Kidney (tissue), 14 donors: ENCODE data around the gene MYH15. TPM values are rescaled to one million over a fixed set of nuclear protein-coding genes. Genes with fewer than 3 reads are reported as not detected.
A peak's percentile ranks its signal among the peaks of the same experiment; 100 is the strongest.

Experiments used
- DNase-seq, 5 donors: peaks; one replicate each; pipeline ENCODE4 v3.0.0-alpha.2; 2013 to 2020
- FAIRE-seq: peaks from 2 replicates; lab custom pipeline; 2012; peaks lifted over from hg19 to GRCh38; lab: Jason Lieb, UNC
- H3K27ac ChIP-seq, 2 donors: one replicate each; pipeline ENCODE4 v1.7.0; 2013; ENCODE audit warnings: low read depth in 2 of 2, low read length in 2 of 2, inconsistent platforms in 1 of 2
- H3K27me3 ChIP-seq: one replicate; pipeline ENCODE4 v1.7.1; 2013; ENCODE audit warnings: low read length, inconsistent platforms; ENCODE audit not compliant: control insufficient read depth, insufficient read depth
- H3K36me3 ChIP-seq, 3 donors: one replicate each; pipeline versions ENCODE4 v1.7.0 to v1.7.1; 2013; ENCODE audit warnings: low read length in 3 of 3, control low read depth in 1 of 3, inconsistent platforms in 1 of 3; ENCODE audit not compliant: insufficient read depth in 3 of 3, control insufficient read depth in 2 of 3
- H3K4me1 ChIP-seq, 3 donors: one replicate each; pipeline versions ENCODE4 v1.7.0 to v1.7.1; 2013; ENCODE audit warnings: low read length in 3 of 3, inconsistent platforms in 1 of 3, low read depth in 1 of 3; ENCODE audit not compliant: control insufficient read depth in 2 of 3, insufficient read depth in 2 of 3
- H3K4me3 ChIP-seq, 3 donors: one replicate each; pipeline versions ENCODE4 v1.7.0 to v1.8.1; 2013; ENCODE audit warnings: low read length in 3 of 3, control low read depth in 1 of 3, inconsistent platforms in 1 of 3
- H3K9ac ChIP-seq, 3 donors: one replicate each; pipeline versions ENCODE4 v1.7.0 to v1.7.1; 2013; ENCODE audit warnings: low read length in 3 of 3, control low read depth in 1 of 3, inconsistent platforms in 1 of 3
- H3K9me3 ChIP-seq, 3 donors: one replicate each; pipeline versions ENCODE4 v1.7.0 to v1.7.1; 2013; ENCODE audit warnings: low read length in 3 of 3, control low read depth in 1 of 3, inconsistent platforms in 1 of 3; ENCODE audit not compliant: control insufficient read depth in 2 of 3, insufficient read depth in 1 of 3
- intact Hi-C: fragments of 100-400 bp; cut with DNase I; formaldehyde crosslinking; loops from one replicate; pipeline ENCODE4 v1.11.1; 2022
- polyA plus RNA-seq: library from polyadenylated mRNA; stranded (reverse); fragments of 350-450 nt; fragmentation: Illumina TruSeq; extraction: RNeasy Lipid Tissue Mini Kit (QIAGEN cat#74804); gene quantifications from one replicate; pipeline ENCODE4 v1.2.3, GENCODE V29; 2014; ENCODE audit warnings: low read depth, low replicate concordance; ENCODE audit not compliant: insufficient read depth
- total RNA-seq: library from RNA; stranded (reverse); fragmentation: NEBNext Ultra II Directional; extraction: Animal tissue kit (Norgen Biotek cat#: 25700); gene quantifications from one replicate; pipeline ENCODE4 v1.2.1, GENCODE V29; 2021
- TF ChIP-seq, protein P1 (sequence below): IDR thresholded peaks from 3 replicates; pipeline ENCODE4 v1.5.1; 2012; ENCODE audit warnings: mild to moderate bottlenecking, moderate library complexity, borderline replicate concordance; ENCODE audit not compliant: insufficient read depth; ENCODE audit errors: extremely low read depth
- donor health status: control.
- donor health status: control.
- donor health status: control.
- donor health status: control.
- donor health status: control.
- donor health status: DM: yes; HTN: yes; CAD: no.
- donor health status: Normal renal cell carcinoma (clear cell type).

Gene MYH15
- total and polyA plus RNA-seq, 2 donors from 2014 or later = 0.44 TPM; not detected in 1

DNA sequence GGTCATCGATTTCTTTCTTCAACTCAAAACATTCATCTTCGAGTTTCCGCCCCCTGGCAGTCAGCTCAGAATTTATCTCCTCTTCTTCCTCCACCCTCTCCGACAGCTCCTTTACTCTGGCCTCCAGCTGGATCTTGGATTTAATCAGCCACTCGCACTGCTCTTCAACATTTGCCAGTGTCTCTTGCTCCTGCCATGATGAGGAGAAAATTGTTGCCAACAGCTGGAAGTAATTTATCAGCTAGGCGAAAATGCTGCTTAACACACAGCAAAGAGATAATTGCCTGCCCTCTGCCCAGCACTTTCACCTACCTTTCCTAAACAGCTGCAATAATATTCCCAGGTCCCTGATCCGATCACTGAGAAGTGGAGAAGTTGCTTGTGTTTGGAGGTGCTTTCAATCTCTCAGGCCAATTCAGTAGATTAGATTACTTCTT lies 69.3 kb downstream of the MYH15 start:
- Histone ChIP-seq H3K4me1 (no peaks in the 10 kb centered on the region), H3K27me3 (no peaks in the 10 kb centered on the region), H3K27ac (no peak overlapping the region), H3K4me3 (no peak overlapping the region), H3K9ac (no peak overlapping the region), H3K36me3 (no peaks in the 10 kb centered on the region), H3K9me3 (no peaks in the 10 kb centered on the region)
- TF ChIP-seq, protein P1, sequence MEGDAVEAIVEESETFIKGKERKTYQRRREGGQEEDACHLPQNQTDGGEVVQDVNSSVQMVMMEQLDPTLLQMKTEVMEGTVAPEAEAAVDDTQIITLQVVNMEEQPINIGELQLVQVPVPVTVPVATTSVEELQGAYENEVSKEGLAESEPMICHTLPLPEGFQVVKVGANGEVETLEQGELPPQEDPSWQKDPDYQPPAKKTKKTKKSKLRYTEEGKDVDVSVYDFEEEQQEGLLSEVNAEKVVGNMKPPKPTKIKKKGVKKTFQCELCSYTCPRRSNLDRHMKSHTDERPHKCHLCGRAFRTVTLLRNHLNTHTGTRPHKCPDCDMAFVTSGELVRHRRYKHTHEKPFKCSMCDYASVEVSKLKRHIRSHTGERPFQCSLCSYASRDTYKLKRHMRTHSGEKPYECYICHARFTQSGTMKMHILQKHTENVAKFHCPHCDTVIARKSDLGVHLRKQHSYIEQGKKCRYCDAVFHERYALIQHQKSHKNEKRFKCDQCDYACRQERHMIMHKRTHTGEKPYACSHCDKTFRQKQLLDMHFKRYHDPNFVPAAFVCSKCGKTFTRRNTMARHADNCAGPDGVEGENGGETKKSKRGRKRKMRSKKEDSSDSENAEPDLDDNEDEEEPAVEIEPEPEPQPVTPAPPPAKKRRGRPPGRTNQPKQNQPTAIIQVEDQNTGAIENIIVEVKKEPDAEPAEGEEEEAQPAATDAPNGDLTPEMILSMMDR = no peak
- peak in 3 of 5 donors; percentile 18 to 27 (median 19) for DNase-seq
- no peak for FAIRE-seq
- intact Hi-C loops = no loop called here

GRCh38 chr3:108438542-108438941 lies 71.9 kb downstream of the MYH15 start:
- Histone ChIP-seq H3K27me3 (no peaks in the 10 kb centered on the region), H3K27ac (no peak overlapping the region), H3K36me3 (no peaks in the 10 kb centered on the region), H3K4me1 (no peaks in the 10 kb centered on the region), H3K9ac (no peak overlapping the region), H3K4me3 (no peak overlapping the region), H3K9me3 (no peaks in the 10 kb centered on the region)
- TF ChIP-seq, protein P1 = no peak
- no peak for FAIRE-seq
- intact Hi-C loops = no loop called here
- no peak for DNase-seq

- Histone ChIP-seq H3K9ac (no peak overlapping the region), H3K4me3 (no peak overlapping the region), H3K4me1 (no peaks in the 10 kb centered on the region), H3K27ac (no peak overlapping the region), H3K27me3 (no peaks in the 10 kb centered on the region), H3K9me3 (peaks cover 0 to 2% (median 0%) of the 10 kb centered on the region in 3 donors), H3K36me3 (no peaks in the 10 kb centered on the region)
- TF ChIP-seq, protein P1 = no peak
- intact Hi-C loops = no loop called here
- no peak for FAIRE-seq
- peak in 2 of 5 donors; percentile 7 to 28 for DNase-seq
Observed at GRCh38 chr3:108437439-108437838, 73.0 kb downstream of the MYH15 start.

DNA sequence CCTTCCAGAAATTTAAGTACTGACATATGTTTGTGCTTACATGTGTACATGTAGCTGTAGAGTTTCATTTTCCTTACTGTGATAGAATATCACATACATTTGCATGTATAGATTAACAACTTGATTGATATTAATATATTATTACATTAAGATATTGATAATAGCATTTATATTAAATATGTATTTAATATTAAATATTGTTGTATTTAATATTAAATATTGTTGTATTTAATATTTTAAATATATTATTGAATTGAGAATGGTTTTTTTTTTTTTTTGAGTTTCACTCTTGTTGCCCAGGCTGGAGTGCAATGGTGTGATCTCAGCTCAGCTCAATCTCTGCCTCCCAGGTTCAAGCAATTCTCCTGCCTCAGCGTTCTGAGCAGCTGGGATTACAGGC lies 76.5 kb downstream of the MYH15 start:
- intact Hi-C loops = no loop called here

More for the DNA sequence above, 76.5 kb downstream of the MYH15 start:
- H3K4me1 ChIP-seq = no peaks in the 10 kb centered on the region
- FAIRE-seq (peak; percentile 21), DNase-seq (no peak)
- no peak overlapping the region for H3K27ac ChIP-seq
- no peak overlapping the region for H3K9ac ChIP-seq
- no peaks in the 10 kb centered on the region for H3K36me3 ChIP-seq
- H3K4me3 ChIP-seq = no peak overlapping the region
- TF ChIP-seq, protein P1 = no peak
- peaks cover 0 to 4% (median 0%) of the 10 kb centered on the region in 3 donors for H3K9me3 ChIP-seq
- H3K27me3 ChIP-seq = no peaks in the 10 kb centered on the region
